IMR-90 (cell line): ENCODE measurements around the gene PAM16. TPM values are rescaled to one million over a fixed set of nuclear protein-coding genes. Genes with fewer than 3 reads are reported as not detected.

Experiments used
- ATAC-seq: fragments of 200-7000 bp; cut with Tn5 transposase; 2 replicates; pipeline ENCODE4 v1.9.1; 2020; ENCODE audit warnings: low read depth, mild to moderate bottlenecking, moderate library complexity
- BruUV-seq: library from RNA; stranded (reverse); fragments of 400-500 nt; replicated peaks from 2 replicates; lab custom pipeline; 2021; lab: Mats Ljungman, UMichigan
- CTCF ChIA-PET: fragments of 300-600 bp; formaldehyde crosslinking; extraction: SDS; loops from one replicate; lab custom pipeline; 2021; ENCODE audit warnings: antibody characterized with exemption; lab: Yijun Ruan, JAX
- POLR2A ChIA-PET: fragments of 300-600 bp; sonication (Branson Sonifier 250); formaldehyde crosslinking; loops from one replicate; lab custom pipeline; 2022; ENCODE audit warnings: antibody characterized with exemption; ENCODE audit not compliant: unreplicated experiment; lab: Charles Lee
- DNase-seq: peaks from one replicate; pipeline ENCODE4 v3.0.0; 2013
- H2AFZ ChIP-seq: replicated peaks from 2 replicates; pipeline ENCODE3; 2013; ENCODE audit warnings: low read length, mild to moderate bottlenecking; ENCODE audit not compliant: poor library complexity
- H2AK5ac ChIP-seq: 2 replicates; pipeline ENCODE4 v1.6.1; 2013; ENCODE audit warnings: low read depth, low read length, inconsistent platforms
- H2AK9ac ChIP-seq: replicated peaks from 2 replicates; pipeline ENCODE3; 2013; ENCODE audit warnings: mild to moderate bottlenecking, low read depth, low read length, moderate library complexity; ENCODE audit not compliant: poor library complexity
- H2BK120ac ChIP-seq: 2 replicates; pipeline ENCODE4 v1.6.1; 2013; ENCODE audit warnings: low read depth, low read length, inconsistent platforms
- H2BK15ac ChIP-seq: 3 replicates; pipeline ENCODE4 v1.6.1; 2013; ENCODE audit warnings: low read depth, low read length, inconsistent platforms
- H2BK20ac ChIP-seq: 2 replicates; pipeline ENCODE4 v1.6.1; 2013; ENCODE audit warnings: low read depth, mild to moderate bottlenecking, inconsistent platforms, low read length, moderate library complexity
- H2BK5ac ChIP-seq: 2 replicates; pipeline ENCODE4 v1.6.1; 2013; ENCODE audit warnings: mild to moderate bottlenecking, low read depth, low read length, inconsistent platforms; ENCODE audit not compliant: poor library complexity, severe bottlenecking
- H3K14ac ChIP-seq: replicated peaks from 2 replicates; pipeline ENCODE4 v1.6.1; 2013; ENCODE audit warnings: low read depth, low read length, inconsistent platforms
- H3K18ac ChIP-seq: 2 replicates; pipeline ENCODE4 v1.6.1; 2013; ENCODE audit warnings: low read depth, low read length, control low read depth
- H3K23ac ChIP-seq: 2 replicates; pipeline ENCODE4 v1.6.1; 2013; ENCODE audit warnings: low read depth, low read length, inconsistent platforms
- H3K27ac ChIP-seq: 2 replicates; pipeline ENCODE4 v1.5.1; 2013; ENCODE audit warnings: mild to moderate bottlenecking, control low read depth, low read length; ENCODE audit not compliant: insufficient read depth
- H3K27me3 ChIP-seq: 2 replicates; pipeline ENCODE4 v1.6.1; 2013; ENCODE audit warnings: low read length; ENCODE audit not compliant: control insufficient read depth, insufficient read depth
- H3K36me3 ChIP-seq: 2 replicates; pipeline ENCODE4 v1.6.1; 2013; ENCODE audit warnings: low read length, mixed read lengths; ENCODE audit not compliant: control insufficient read depth, insufficient read depth
- H3K4ac ChIP-seq: 2 replicates; pipeline ENCODE4 v1.6.1; 2013; ENCODE audit warnings: low read depth, low read length, inconsistent platforms
- H3K4me1 ChIP-seq: 2 replicates; pipeline ENCODE4 v1.6.1; 2013; ENCODE audit warnings: low read length, mixed read lengths; ENCODE audit not compliant: control insufficient read depth, insufficient read depth
- H3K4me2 ChIP-seq: 2 replicates; pipeline ENCODE4 v1.6.1; 2013; ENCODE audit warnings: low read depth, mild to moderate bottlenecking, control low read depth, low read length, moderate library complexity
- H3K4me3 ChIP-seq: 2 replicates; pipeline ENCODE4 v1.5.1; 2013; ENCODE audit warnings: low read depth, mild to moderate bottlenecking, control low read depth, low read length, moderate library complexity; ENCODE audit not compliant: insufficient read depth
- H3K56ac ChIP-seq: 2 replicates; pipeline ENCODE4 v1.6.1; 2013; ENCODE audit warnings: low read length, inconsistent platforms; ENCODE audit not compliant: insufficient read depth; ENCODE audit errors: extremely low read depth
- H3K79me1 ChIP-seq, 2 experiments: 2 replicates each; pipeline ENCODE4 v1.6.1; 2013; ENCODE audit warnings: low read length in 2 of 2, inconsistent platforms in 1 of 2, low read depth in 1 of 2
- H3K9ac ChIP-seq: 2 replicates; pipeline ENCODE4 v1.6.1; 2013; ENCODE audit warnings: low read depth, low read length, control low read depth
- H3K9me1 ChIP-seq: 2 replicates; pipeline ENCODE4 v1.6.1; 2013; ENCODE audit warnings: low read length, inconsistent platforms; ENCODE audit not compliant: insufficient read depth
- H3K9me3 ChIP-seq: 2 replicates; pipeline ENCODE4 v1.6.1; 2013; ENCODE audit warnings: low read length; ENCODE audit not compliant: control insufficient read depth, insufficient read depth
- H4K20me1 ChIP-seq: 2 replicates; pipeline ENCODE4 v1.6.1; 2013; ENCODE audit warnings: low read length, inconsistent platforms; ENCODE audit not compliant: insufficient read depth
- H4K5ac ChIP-seq: 2 replicates; pipeline ENCODE4 v1.6.1; 2013; ENCODE audit warnings: mild to moderate bottlenecking, low read depth, low read length, control low read depth
- H4K8ac ChIP-seq, 2 experiments: 2 replicates each; pipeline ENCODE4 v1.6.1; 2013; ENCODE audit warnings: low read depth in 2 of 2, low read length in 2 of 2, control low read depth in 1 of 2, inconsistent platforms in 1 of 2
- H4K91ac ChIP-seq: 2 replicates; pipeline ENCODE4 v1.6.1; 2013; ENCODE audit warnings: low read depth, low read length, inconsistent platforms; ENCODE audit not compliant: insufficient read depth
- BHLHE40 ChIP-seq: fragments of 150-350 bp; IDR thresholded peaks from 2 replicates; pipeline ENCODE4 v1.6.1; 2016; ENCODE audit warnings: mild to moderate bottlenecking, low read depth, low read length
- CEBPB ChIP-seq: IDR thresholded peaks from 2 replicates; pipeline ENCODE4 v1.6.1; 2012; ENCODE audit warnings: low read depth, low read length, improper control_type of control experiment
- CHD1 ChIP-seq: IDR thresholded peaks from 2 replicates; pipeline ENCODE4 v1.6.1; 2012; ENCODE audit warnings: low read depth, low read length, improper control_type of control experiment
- ELK1 ChIP-seq: fragments of 150-350 bp; IDR thresholded peaks from 2 replicates; pipeline ENCODE4 v1.6.1; 2016; ENCODE audit warnings: low read depth, mild to moderate bottlenecking, low read length, moderate library complexity, borderline replicate concordance
- FOS ChIP-seq: fragments of 150-350 bp; IDR thresholded peaks from 2 replicates; pipeline ENCODE4 v1.6.1; 2016; ENCODE audit warnings: low read depth, low read length
- MAFK ChIP-seq: IDR thresholded peaks from 2 replicates; pipeline ENCODE4 v1.6.1; 2012; ENCODE audit warnings: low read depth, low read length, improper control_type of control experiment
- MAZ ChIP-seq: IDR thresholded peaks from 2 replicates; pipeline ENCODE4 v1.6.1; 2012; ENCODE audit warnings: low read depth, mild to moderate bottlenecking, low read length, improper control_type of control experiment, moderate library complexity, borderline replicate concordance
- MXI1 ChIP-seq: IDR thresholded peaks from 2 replicates; pipeline ENCODE4 v1.6.1; 2012; ENCODE audit warnings: low read depth, mild to moderate bottlenecking, low read length, moderate library complexity, borderline replicate concordance
- NFE2L2 ChIP-seq: fragments of 150-350 bp; IDR thresholded peaks from 2 replicates; pipeline ENCODE4 v1.6.1; 2016; ENCODE audit warnings: low read depth, mild to moderate bottlenecking, low read length
- POLR2A ChIP-seq: IDR thresholded peaks from 2 replicates; pipeline ENCODE4 v1.6.1; 2012; ENCODE audit warnings: mild to moderate bottlenecking, low read depth, low read length
- RCOR1 ChIP-seq: IDR thresholded peaks from 2 replicates; pipeline ENCODE4 v1.6.1; 2012; ENCODE audit warnings: mild to moderate bottlenecking, low read length, improper control_type of control experiment; ENCODE audit not compliant: insufficient replicate concordance
- RFX5 ChIP-seq: IDR thresholded peaks from 2 replicates; pipeline ENCODE4 v1.8.0; 2012; ENCODE audit warnings: low read depth, mild to moderate bottlenecking, low read length, moderate library complexity
- SMC3 ChIP-seq: fragments of 150-350 bp; IDR thresholded peaks from 2 replicates; pipeline ENCODE4 v1.6.1; 2016; ENCODE audit warnings: low read depth, mild to moderate bottlenecking, antibody characterized with exemption, low read length, moderate library complexity
- USF2 ChIP-seq: fragments of 150-350 bp; IDR thresholded peaks from 2 replicates; pipeline ENCODE4 v1.6.1; 2017; ENCODE audit warnings: mild to moderate bottlenecking, antibody characterized with exemption, low read length, low read depth
- WGBS, 2 experiments: methylation state at CpG; one replicate each; pipeline versions ENCODE4 v1.1.5 to v1.1.7; 2013; ENCODE audit warnings: missing lambda C conversion rate in 2 of 2; ENCODE audit not compliant: insufficient read length in 1 of 2; ENCODE audit errors: extremely low coverage in 2 of 2; 5-methylcytosine and 5-hydroxymethylcytosine counted together
- dilution Hi-C: fragments of 300-500 bp; cut with HindIII; formaldehyde crosslinking; loops from one replicate; pipeline ENCODE4 v1.14.3; 2018; ENCODE audit warnings: low sequenced_read_pairs; ENCODE audit not compliant: unreplicated experiment
- in situ Hi-C: fragments of 300-500 bp; cut with MboI; formaldehyde crosslinking; loops from 3 replicates; pipeline ENCODE4 v1.14.3; 2019; ENCODE audit warnings: low sequenced_read_pairs, inconsistent platforms, mixed read lengths
- intact Hi-C: fragments of 100-400 bp; cut with micrococcal nuclease; formaldehyde crosslinking; loops from 2 replicates; pipeline ENCODE4 v1.10.0; 2022
- polyA plus RNA-seq, 3 experiments: library from polyadenylated mRNA; depleted of rRNA; stranded (reverse); fragments of >200 nt; gene quantifications; 2 replicates each; pipeline ENCODE4 v1.2.3, GENCODE V29; 2012; ENCODE audit warnings: low replicate concordance in 1 of 3
- total RNA-seq: library from RNA; depleted of rRNA; stranded (reverse); fragments of >200 nt; gene quantifications from 2 replicates; pipeline ENCODE4 v1.2.3, GENCODE V29; 2012

PAM16 gene
- total and polyA plus RNA-seq, 2 of the 4 experiments (the other 2 are of a cell fraction): 17.9 to 48.4 TPM

GRCh38 chr16:4354512-4355409, 3.6 kb upstream of the PAM16 start:
- ATAC-seq: no peak
- no peak for TF ChIP-seq MXI1
- TF ChIP-seq RFX5: no peak
- no peak for TF ChIP-seq CHD1
- no peak for TF ChIP-seq POLR2A
- TF ChIP-seq SMC3: no peak
- TF ChIP-seq RCOR1: no peak
- no peak for TF ChIP-seq NFE2L2
- no peak for TF ChIP-seq MAFK
- no peak for TF ChIP-seq ELK1
- TF ChIP-seq USF2: no peak
- TF ChIP-seq FOS: no peak
- TF ChIP-seq CEBPB: no peak
- TF ChIP-seq MAZ: no peak
- no peak for TF ChIP-seq BHLHE40

More at GRCh38 chr16:4354512-4355409, 3.6 kb upstream of the PAM16 start:
- CTCF ChIA-PET: interaction anchor here (1.6 kb wide), 1 partner anchor 49 kb away, joined by 3 read pairs; no protein-coding TSS in a partner anchor
- no peaks in the 10 kb centered on the region; the same call in 1 of the 2 replicates for H3K36me3 ChIP-seq
- no peak overlapping the region for H3K27ac ChIP-seq
- dilution Hi-C loops: no loop called here
- no peak overlapping the region for H2BK20ac ChIP-seq
- H2BK5ac ChIP-seq: no peak overlapping the region
- peak overlapping the region; percentile 50; the same call in 1 of the 2 replicates for H2AK5ac ChIP-seq
- H3K4me2 ChIP-seq: no peak overlapping the region
- H2AK9ac ChIP-seq: no peak overlapping the region
- H3K79me1 ChIP-seq: peaks cover 3 to 11% of the 10 kb centered on the region in 2 experiments; a peak in 3 of 4 replicates
- peaks cover 11% of the 10 kb centered on the region; the same call in 1 of the 2 replicates for H4K20me1 ChIP-seq
- H2AFZ ChIP-seq: peak overlapping the region; percentile 43
- no peak overlapping the region for H4K91ac ChIP-seq
- no peak overlapping the region for H3K56ac ChIP-seq
- no peak overlapping the region for H3K9ac ChIP-seq
- WGBS, 2 experiments: 84% methylated on average over 5 of the region's 20 CpGs; no CpG with 5 or more reads in 1 of the 2 experiments
- intact Hi-C loops: no loop called here
- H3K18ac ChIP-seq: no peak overlapping the region
- no peak overlapping the region for H4K8ac ChIP-seq
- BruUV-seq: no TSS peak
- no peak overlapping the region for H3K14ac ChIP-seq
- no peak overlapping the region for H3K23ac ChIP-seq
- no peaks in the 10 kb centered on the region for H3K27me3 ChIP-seq
- DNase-seq: no peak
- H3K4ac ChIP-seq: no peak overlapping the region
- H3K9me3 ChIP-seq: no peaks in the 10 kb centered on the region
- no peak overlapping the region for H2BK15ac ChIP-seq
- no peak overlapping the region for H2BK120ac ChIP-seq
- in situ Hi-C loops: no loop called here
- no peak overlapping the region for H4K5ac ChIP-seq
- H3K4me1 ChIP-seq: peaks cover 5% of the 10 kb centered on the region
- POLR2A ChIA-PET: no interaction called here
- no peak overlapping the region for H3K4me3 ChIP-seq
- H3K9me1 ChIP-seq: 0 out of 2 replicates have a peak, but pooled peaks cover 8% of the 10 kb centered on the region
